Suprapubic skin (tissue), 3 donors: ENCODE results near the gene TSKU.

ENCODE experiments used
- CTCF ChIP-seq, 2 donors: fragments of 200-600 bp in 1 of 2; fragments of 450-650 bp in 1 of 2; sonication (generic) in 1 of 2; IDR thresholded peaks; one replicate each; pipeline ENCODE4 v1.5.1; 2016 to 2019; ENCODE audit warnings: antibody characterized with exemption in 2 of 2, mild to moderate bottlenecking in 1 of 2, moderate library complexity in 1 of 2
- POLR2A ChIP-seq, 2 donors: fragments of 450-650 bp; IDR thresholded peaks; one replicate each; pipeline ENCODE4 v1.6.1; 2017; ENCODE audit warnings: antibody characterized with exemption in 2 of 2, mild to moderate bottlenecking in 2 of 2, moderate library complexity in 2 of 2

- TF ChIP-seq CTCF (IDR thresholded peaks at IDR 0.05) (no peak), POLR2A (IDR thresholded peaks at IDR 0.05) (no peak)
Measured at GRCh38 chr11:76845069-76845468, 61.9 kb downstream of the TSKU start.
